Measurements from ENCODE around the gene USP6NL.

GRCh38 chr10:11610166-11610825, 1.2 kb downstream of the USP6NL start:
- TF ChIP-seq CTCF (conservative IDR thresholded peaks at IDR 0.05; ENCODE audit: low read depth, low read length), result no peak
- TF ChIP-seq EZH2phosphoT487 (IDR thresholded peaks at IDR 0.05; ENCODE audit: borderline replicate concordance, low read length), result no peak
- TF ChIP-seq EZH2 (IDR thresholded peaks at IDR 0.05; ENCODE audit: low read length, unreplicated experiment), result no peak

All from PC-3 (cell line).